Activated CD8-positive, alpha-beta T cell treated with anti-CD3 and anti-CD28 coated beads for 36 hours (primary cell): Measurements from ENCODE around the gene TCTN1. TPM values are rescaled to one million over a fixed set of nuclear protein-coding genes. Genes with fewer than 3 reads are reported as not detected.

Experiments used
- ATAC-seq: fragments of 200-7000 bp; cut with Tn5 transposase; one replicate; pipeline ENCODE4 v1.10.0; 2021; ENCODE audit warnings: mild to moderate bottlenecking, moderate library complexity
- CTCF ChIA-PET: fragments of 350-600 bp; sonication (Branson Sonifier 250); formaldehyde crosslinking; loops from one replicate; lab custom pipeline; 2021; ENCODE audit warnings: antibody characterized with exemption; lab: Charles Lee
- POLR2A ChIA-PET: fragments of 350-600 bp; sonication (Branson Sonifier 250); formaldehyde crosslinking; loops from one replicate; lab custom pipeline; 2021; ENCODE audit warnings: antibody characterized with exemption; lab: Charles Lee
- DNase-seq: peaks from one replicate; pipeline ENCODE4 v3.0.0-alpha.2; 2020
- H3K27ac Mint-ChIP-seq: one replicate; pipeline ENCODE4 v1.8.0; 2021; ENCODE audit warnings: mild to moderate bottlenecking, mixed read lengths
- H3K27me3 Mint-ChIP-seq: one replicate; pipeline ENCODE4 v1.8.0; 2021; ENCODE audit warnings: mixed read lengths
- H3K36me3 Mint-ChIP-seq: one replicate; pipeline ENCODE4 v1.8.0; 2021; ENCODE audit warnings: low read depth, mixed read lengths
- H3K4me1 Mint-ChIP-seq: one replicate; pipeline ENCODE4 v1.8.0; 2021; ENCODE audit warnings: low read depth, mixed read lengths
- H3K4me3 Mint-ChIP-seq: one replicate; pipeline ENCODE4 v1.8.0; 2021; ENCODE audit warnings: mild to moderate bottlenecking, moderate library complexity, mixed read lengths
- H3K9me3 Mint-ChIP-seq: one replicate; pipeline ENCODE4 v1.8.0; 2021; ENCODE audit warnings: mixed read lengths
- intact Hi-C: fragments of 100-400 bp; cut with micrococcal nuclease; formaldehyde crosslinking; loops from one replicate; pipeline ENCODE4 v1.10.0; 2022
- total RNA-seq, 2 experiments: library from RNA; stranded (reverse); gene quantifications; one replicate each; pipeline ENCODE4 v1.2.3, GENCODE V29; 2021
- TF ChIP-seq, protein P1 (sequence below): fragments of 200-600 bp; IDR thresholded peaks from one replicate; pipeline ENCODE4 v1.8.0; 2022; ENCODE audit warnings: antibody characterized with exemption, mild to moderate bottlenecking

TCTN1 gene
- total RNA-seq, 2 experiments from 2014 or later = 7.9 to 8.6 TPM

DNA sequence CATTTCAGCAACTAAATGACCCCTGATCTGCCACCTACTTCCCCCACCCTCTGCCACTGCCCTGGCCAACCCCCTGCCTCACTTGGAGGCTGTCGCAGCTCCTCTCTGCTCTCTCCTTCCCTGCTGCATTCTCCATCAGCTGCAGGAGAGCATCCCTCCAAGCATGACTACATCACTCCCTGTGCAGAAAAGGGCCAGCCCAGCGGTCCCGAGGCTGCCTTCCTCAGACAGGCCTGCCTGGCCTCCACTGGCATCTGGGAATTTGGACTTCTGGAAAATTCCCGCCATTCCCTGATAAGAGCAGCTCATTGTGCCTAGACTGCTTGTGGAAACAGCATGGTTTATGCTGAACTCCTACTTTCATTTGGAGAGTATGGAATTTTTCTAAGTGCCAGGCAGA, 62.2 kb downstream of the TCTN1 start:
- Mint-ChIP-seq H3K27me3 (no peaks in the 10 kb centered on the region), H3K4me1 (peaks cover 50% of the 10 kb centered on the region), H3K36me3 (peaks cover 36% of the 10 kb centered on the region), H3K27ac (no peak overlapping the region), H3K9me3 (peaks cover 10% of the 10 kb centered on the region), H3K4me3 (no peak overlapping the region)
- intact Hi-C loops = no loop called here
- no peak for DNase-seq
- ATAC-seq = no peak
- TF ChIP-seq, protein P1, sequence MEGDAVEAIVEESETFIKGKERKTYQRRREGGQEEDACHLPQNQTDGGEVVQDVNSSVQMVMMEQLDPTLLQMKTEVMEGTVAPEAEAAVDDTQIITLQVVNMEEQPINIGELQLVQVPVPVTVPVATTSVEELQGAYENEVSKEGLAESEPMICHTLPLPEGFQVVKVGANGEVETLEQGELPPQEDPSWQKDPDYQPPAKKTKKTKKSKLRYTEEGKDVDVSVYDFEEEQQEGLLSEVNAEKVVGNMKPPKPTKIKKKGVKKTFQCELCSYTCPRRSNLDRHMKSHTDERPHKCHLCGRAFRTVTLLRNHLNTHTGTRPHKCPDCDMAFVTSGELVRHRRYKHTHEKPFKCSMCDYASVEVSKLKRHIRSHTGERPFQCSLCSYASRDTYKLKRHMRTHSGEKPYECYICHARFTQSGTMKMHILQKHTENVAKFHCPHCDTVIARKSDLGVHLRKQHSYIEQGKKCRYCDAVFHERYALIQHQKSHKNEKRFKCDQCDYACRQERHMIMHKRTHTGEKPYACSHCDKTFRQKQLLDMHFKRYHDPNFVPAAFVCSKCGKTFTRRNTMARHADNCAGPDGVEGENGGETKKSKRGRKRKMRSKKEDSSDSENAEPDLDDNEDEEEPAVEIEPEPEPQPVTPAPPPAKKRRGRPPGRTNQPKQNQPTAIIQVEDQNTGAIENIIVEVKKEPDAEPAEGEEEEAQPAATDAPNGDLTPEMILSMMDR = no peak
- CTCF ChIA-PET = no interaction called here
- POLR2A ChIA-PET = no interaction called here

DNA sequence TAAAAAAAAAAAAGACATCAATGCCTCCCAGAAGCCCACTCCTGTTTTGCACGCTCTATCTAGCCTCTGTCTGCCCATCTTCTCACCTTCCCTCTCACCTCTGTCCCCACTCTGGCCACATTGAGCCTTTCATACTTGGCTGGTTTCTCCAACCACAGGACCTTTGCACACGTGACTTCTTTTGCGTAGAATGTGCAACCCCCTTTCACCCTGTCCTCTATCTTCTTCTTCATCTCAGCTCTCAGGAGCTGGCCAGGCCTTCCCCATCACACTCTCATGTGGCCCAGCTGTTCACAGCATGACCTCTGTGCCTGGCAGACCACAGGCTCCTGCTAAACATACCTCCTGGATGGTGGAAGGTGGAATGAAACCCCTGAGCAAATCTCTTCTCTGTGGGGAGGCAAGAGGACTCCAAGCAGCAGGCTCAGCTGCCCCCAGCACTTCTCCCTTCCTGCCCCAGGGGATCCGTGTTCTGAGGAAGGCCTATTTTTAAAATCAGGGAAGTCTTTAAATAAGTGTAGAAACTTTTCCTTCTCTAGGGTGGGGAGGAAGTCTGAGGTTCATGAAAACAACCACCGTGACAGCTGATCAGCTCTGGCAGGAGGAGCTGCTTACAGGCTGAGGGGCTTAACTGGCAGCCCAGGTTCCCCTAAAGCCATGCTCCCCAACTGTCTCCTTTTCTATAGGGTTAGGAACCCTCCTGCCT, 63.4 kb downstream of the TCTN1 start:
- peak overlapping the region; percentile 53 for H3K27ac Mint-ChIP-seq
- intact Hi-C loops = no loop called here
- ATAC-seq (peak; percentile 32), DNase-seq (peak; percentile 27)
- peaks cover 45% of the 10 kb centered on the region for H3K4me1 Mint-ChIP-seq
- peaks cover 10% of the 10 kb centered on the region for H3K9me3 Mint-ChIP-seq
- no peaks in the 10 kb centered on the region for H3K27me3 Mint-ChIP-seq
- ChIA-PET CTCF (no interaction called here), POLR2A (no interaction called here)
- peaks cover 32% of the 10 kb centered on the region for H3K36me3 Mint-ChIP-seq
- no peak overlapping the region for H3K4me3 Mint-ChIP-seq
- TF ChIP-seq, protein P1 = no peak

DNA sequence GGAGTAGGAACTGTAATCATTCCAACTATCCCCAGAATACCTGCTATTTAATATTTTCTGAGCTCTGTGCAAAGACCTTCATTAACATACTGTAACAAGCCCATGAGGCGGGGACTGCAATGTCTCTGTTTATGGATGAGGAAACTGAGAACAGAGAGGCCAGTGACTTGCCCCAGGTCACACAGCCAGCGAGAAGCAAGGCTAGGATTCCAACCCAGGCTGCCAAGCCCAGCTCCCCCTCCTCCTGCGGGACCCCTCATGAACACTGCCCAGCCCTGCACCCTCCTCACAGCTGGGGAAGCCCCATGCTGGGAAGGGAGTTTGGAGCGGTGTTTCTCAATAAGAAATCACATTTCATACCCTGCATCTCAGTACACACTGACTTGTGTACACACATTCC, 64.1 kb downstream of the TCTN1 start:
- peak overlapping the region; percentile 66 for H3K27ac Mint-ChIP-seq
- ATAC-seq (no peak), DNase-seq (no peak)
- H3K27me3 Mint-ChIP-seq = no peaks in the 10 kb centered on the region
- peaks cover 7% of the 10 kb centered on the region for H3K9me3 Mint-ChIP-seq
- TF ChIP-seq, protein P1 = no peak
- intact Hi-C loops = no loop called here
- ChIA-PET POLR2A (interaction anchor here (0.6 kb wide), 1 partner anchor 253 kb away, joined by 6 read pairs; no protein-coding TSS in a partner anchor), CTCF (no interaction called here)
- H3K4me3 Mint-ChIP-seq = no peak overlapping the region
- H3K4me1 Mint-ChIP-seq = peaks cover 40% of the 10 kb centered on the region
- H3K36me3 Mint-ChIP-seq = peaks cover 31% of the 10 kb centered on the region

DNA sequence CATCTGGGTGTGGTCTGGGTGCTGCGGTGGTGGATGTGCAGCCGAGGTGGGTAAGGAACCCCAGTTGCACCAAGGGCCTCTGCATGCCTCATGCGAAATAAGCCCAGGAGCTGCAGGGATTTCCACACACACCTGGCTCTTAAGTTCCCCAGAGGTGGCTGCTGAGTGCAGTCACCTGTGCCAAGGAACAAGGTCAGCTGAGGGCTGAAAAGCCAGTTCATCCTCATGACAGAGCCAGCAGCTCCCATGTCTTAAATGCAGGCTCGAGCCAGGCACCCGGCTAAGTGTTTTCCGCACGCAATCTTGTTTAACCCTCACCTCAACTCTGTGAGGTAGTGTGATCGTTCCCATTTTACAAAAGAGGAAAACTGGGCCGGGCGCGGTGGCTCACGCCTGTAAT, 65.3 kb downstream of the TCTN1 start:
- CTCF ChIA-PET = interaction anchor here (1.0 kb wide), 2 partner anchors 17 to 59 kb away, joined by 3 read pairs; no protein-coding TSS in a partner anchor
- Mint-ChIP-seq H3K4me1 (peaks cover 32% of the 10 kb centered on the region), H3K36me3 (peaks cover 26% of the 10 kb centered on the region), H3K9me3 (peaks cover 6% of the 10 kb centered on the region), H3K27me3 (no peaks in the 10 kb centered on the region), H3K4me3 (no peak overlapping the region), H3K27ac (no peak overlapping the region)
- POLR2A ChIA-PET = interaction anchor here (0.6 to 1.4 kb wide), 5 partner anchors 8 to 42 kb away, joined by 3 to 4 read pairs (median 3); no protein-coding TSS in a partner anchor
- TF ChIP-seq, protein P1 = no peak
- intact Hi-C loops = no loop called here
- ATAC-seq (no peak), DNase-seq (no peak)

DNA sequence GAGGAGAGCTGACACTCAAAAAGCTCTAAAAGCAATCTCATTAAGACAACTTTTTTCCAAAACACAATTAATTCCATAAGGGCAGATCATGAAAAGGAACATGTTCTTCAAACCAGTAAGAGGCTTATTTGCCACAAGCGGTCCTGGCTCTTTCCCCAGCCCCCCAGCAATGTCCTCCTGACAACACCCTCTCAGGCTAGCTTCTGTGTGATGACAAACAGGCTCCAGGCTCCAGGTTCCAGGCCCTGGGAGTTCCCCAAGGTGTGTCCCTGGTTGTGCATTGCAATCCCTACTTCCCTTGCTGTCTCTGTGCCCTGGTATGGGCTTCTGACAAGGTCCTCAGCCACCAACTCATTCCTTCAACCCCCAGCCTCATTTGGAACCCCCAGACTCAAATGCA, 66.1 kb downstream of the TCTN1 start:
- CTCF ChIA-PET = no interaction called here
- POLR2A ChIA-PET = interaction anchor here (1.4 kb wide), 1 partner anchor 13 kb away, joined by 3 read pairs; no protein-coding TSS in a partner anchor
- peaks cover 21% of the 10 kb centered on the region for H3K36me3 Mint-ChIP-seq

More for the DNA sequence above, 66.1 kb downstream of the TCTN1 start:
- no peak for ATAC-seq
- intact Hi-C loops = no loop called here
- H3K27ac Mint-ChIP-seq = no peak overlapping the region
- H3K4me1 Mint-ChIP-seq = peaks cover 34% of the 10 kb centered on the region
- no peak for DNase-seq
- no peak overlapping the region for H3K4me3 Mint-ChIP-seq
- H3K27me3 Mint-ChIP-seq = no peaks in the 10 kb centered on the region
- H3K9me3 Mint-ChIP-seq = no peaks in the 10 kb centered on the region
- TF ChIP-seq, protein P1 = no peak
